Lung (tissue), 12 donors: ENCODE measurements around the gene PEX11G. TPM values are rescaled to one million over a fixed set of nuclear protein-coding genes. Genes with fewer than 3 reads are reported as not detected.

Experiments
- ATAC-seq: fragments of 200-7000 bp; cut with Tn5 transposase; one replicate; pipeline ENCODE4 v1.9.1; 2020; ENCODE audit warnings: moderate number of reproducible peaks; ENCODE audit not compliant: insufficient read depth, low FRiP score
- DNase-seq, 3 donors: peaks; one replicate each; pipeline ENCODE4 v3.0.0-alpha.2; 2013 to 2017
- H3K27ac ChIP-seq, 2 donors: one replicate each; pipeline ENCODE4 v1.5.1; 2013; ENCODE audit warnings: mild to moderate bottlenecking in 2 of 2, moderate library complexity in 2 of 2, control low read depth in 1 of 2, inconsistent platforms in 1 of 2, low read depth in 1 of 2, low read length in 1 of 2
- H3K27me3 ChIP-seq, 3 donors: one replicate each; pipeline ENCODE4 v1.5.1; 2013; ENCODE audit warnings: low read length in 2 of 3; ENCODE audit not compliant: control insufficient read depth in 3 of 3, insufficient read depth in 3 of 3
- H3K36me3 ChIP-seq, 4 donors: one replicate each; pipeline ENCODE4 v1.5.1; 2013; ENCODE audit warnings: low read length in 4 of 4, mild to moderate bottlenecking in 1 of 4, moderate library complexity in 1 of 4; ENCODE audit not compliant: control insufficient read depth in 4 of 4, insufficient read depth in 4 of 4
- H3K4me1 ChIP-seq, 5 donors: one replicate each; pipeline ENCODE4 v1.5.1; 2013; ENCODE audit warnings: low read length in 5 of 5, mild to moderate bottlenecking in 2 of 5, moderate library complexity in 1 of 5; ENCODE audit not compliant: control insufficient read depth in 5 of 5, insufficient read depth in 5 of 5
- H3K4me3 ChIP-seq: one replicate; pipeline ENCODE4 v1.5.1; 2013; ENCODE audit warnings: mild to moderate bottlenecking, control low read depth, moderate library complexity
- H3K9ac ChIP-seq, 2 donors: one replicate each; pipeline ENCODE4 v1.5.1; 2013; ENCODE audit warnings: low read length in 2 of 2, control low read depth in 1 of 2; ENCODE audit not compliant: insufficient read depth in 1 of 2
- H3K9me3 ChIP-seq, 4 donors: one replicate each; pipeline ENCODE4 v1.5.1; 2013; ENCODE audit warnings: low read length in 3 of 4, mild to moderate bottlenecking in 1 of 4, moderate library complexity in 1 of 4; ENCODE audit not compliant: control insufficient read depth in 4 of 4, insufficient read depth in 3 of 4
- CTCF ChIP-seq: IDR thresholded peaks from 2 replicates; pipeline ENCODE4 v1.5.1; 2012; ENCODE audit warnings: mild to moderate bottlenecking; ENCODE audit errors: control extremely low read depth, extremely low read depth
- WGBS, 2 donors: extraction: QIAGEN DNeasy Blood & Tissue Kit; methylation state at CpG; one replicate each; pipeline ENCODE4 v1.1.7; 2013; 5-methylcytosine and 5-hydroxymethylcytosine counted together
- polyA plus RNA-seq, 2 donors: library from polyadenylated mRNA; stranded (reverse); fragments of 200-250 nt; gene quantifications; one replicate each; pipeline ENCODE4 v1.2.1, GENCODE V29; 2013
- total RNA-seq, 2 donors: library from RNA; depleted of rRNA in 1 of 2; stranded (reverse); fragments of >200 nt in 1 of 2; gene quantifications; one replicate each; pipeline ENCODE4 v1.2.1, GENCODE V29; 2014 to 2021
- donor health status: control.
- donor health status: control.
- donor health status: Bipolar disorder and iron deficiency.
- donor health status: healthy.
- donor health status: DM: yes; HTN: yes; CAD: no.

PEX11G gene
- total and polyA plus RNA-seq, 4 donors, result 4.1 to 11.1 (median 7.5) TPM

- peaks cover 0 to 14% (median 0%) of the 10 kb centered on the region in 5 donors for H3K4me1 ChIP-seq
- ATAC-seq, result peak; percentile 17
- H3K9me3 ChIP-seq, result no peaks in the 10 kb centered on the region
- TF ChIP-seq CTCF, result no peak
- H3K4me3 ChIP-seq, result peak overlapping the region; percentile 80
- 1% methylated on average over 27 of the region's 27 CpGs for WGBS, 2 donors
- peak overlapping the region; percentile 74 to 90 for H3K27ac ChIP-seq
- DNase-seq, result peak; percentile 83 to 87 (median 84)
- H3K9ac ChIP-seq, result peak overlapping the region in 1 of 2 donors; percentile 82
- H3K27me3 ChIP-seq, result no peaks in the 10 kb centered on the region
- H3K36me3 ChIP-seq, result peaks cover 0 to 18% (median 3%) of the 10 kb centered on the region in 4 donors
These were observed 45.8 kb upstream of the PEX11G start for GRCh38 chr19:7534531-7535046.

GRCh38 chr19:7533925-7534480, 45.2 kb upstream of the PEX11G start:
- Histone ChIP-seq H3K4me1 (peaks cover 0 to 14% (median 0%) of the 10 kb centered on the region in 5 donors), H3K9ac (peak overlapping the region; percentile 25 to 82), H3K27me3 (no peaks in the 10 kb centered on the region), H3K36me3 (peaks cover 0 to 20% (median 4%) of the 10 kb centered on the region in 4 donors), H3K4me3 (peak overlapping the region; percentile 80), H3K9me3 (no peaks in the 10 kb centered on the region), H3K27ac (peak overlapping the region; percentile 74 to 90)
- peak; percentile 91 to 95 (median 94) for DNase-seq
- ATAC-seq, result peak; percentile 68
- no peak for TF ChIP-seq CTCF
- WGBS, 2 donors, result 0 to 1% methylated on average over 37 to 41 of the region's 41 CpGs

GRCh38 chr19:7533281-7533885, 44.5 kb upstream of the PEX11G start:
- WGBS, 2 donors, result 33 to 42% methylated on average over 30 of the region's 30 CpGs
- no peak overlapping the region for H3K4me3 ChIP-seq
- TF ChIP-seq CTCF, result no peak
- H3K27ac ChIP-seq, result peak overlapping the region; percentile 62 to 71
- peaks cover 0 to 25% (median 5%) of the 10 kb centered on the region in 4 donors for H3K36me3 ChIP-seq
- DNase-seq, result peak; percentile 61 to 68 (median 63)
- no peak for ATAC-seq
- H3K9ac ChIP-seq, result peak overlapping the region; percentile 25 to 51
- peaks cover 0 to 14% (median 0%) of the 10 kb centered on the region in 5 donors for H3K4me1 ChIP-seq
- H3K9me3 ChIP-seq, result no peaks in the 10 kb centered on the region
- no peaks in the 10 kb centered on the region for H3K27me3 ChIP-seq
